Activated CD8-positive, alpha-beta memory T cell treated with anti-CD3 and anti-CD28 coated beads for 4 hours (primary cell): ENCODE measurements around the gene TEX29.

Experiments
- DNase-seq, 2 donors: peaks; one replicate each; pipeline ENCODE4 v3.0.0-alpha.2; 2020; ENCODE audit warnings: low read depth in 2 of 2

TEX29 gene

DNA sequence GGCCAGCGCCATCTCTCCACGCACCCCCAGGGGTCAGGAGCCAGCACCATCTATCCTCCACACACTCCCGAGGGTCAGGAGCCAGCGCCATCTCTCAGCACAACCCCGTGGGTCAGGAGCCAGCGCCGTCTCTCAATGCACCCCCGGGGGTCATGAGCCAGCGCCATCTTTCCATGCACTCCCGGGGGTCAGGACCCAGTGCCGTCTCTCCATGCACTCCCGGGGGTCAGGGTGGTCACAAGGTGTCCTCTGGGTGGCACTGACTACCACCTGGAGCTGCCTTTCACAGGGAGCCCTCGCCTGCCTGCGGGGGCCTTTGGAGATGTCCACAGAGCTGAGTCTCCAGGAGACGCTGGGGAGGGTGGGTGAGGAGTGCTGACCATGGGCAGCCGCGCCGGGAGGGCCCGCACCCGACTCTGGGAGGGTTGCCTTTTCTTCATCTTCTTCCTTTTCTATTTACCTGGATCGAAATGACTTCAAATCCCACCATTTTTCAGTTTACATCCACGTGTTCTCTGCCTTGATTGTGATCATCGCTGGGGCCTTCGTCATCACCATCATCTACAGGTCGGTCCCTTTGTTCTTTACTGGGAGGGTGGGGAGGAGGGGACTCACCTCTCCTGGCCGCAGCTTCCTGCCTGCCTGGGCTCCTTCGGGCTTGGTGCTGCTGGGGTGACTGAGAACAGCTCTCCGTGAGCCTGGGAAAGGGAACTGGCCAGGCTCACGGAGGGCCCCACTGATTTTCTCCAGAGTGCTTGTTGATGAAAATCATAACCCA, 19.1 kb downstream of the TEX29 start:
- no peak for DNase-seq

DNA sequence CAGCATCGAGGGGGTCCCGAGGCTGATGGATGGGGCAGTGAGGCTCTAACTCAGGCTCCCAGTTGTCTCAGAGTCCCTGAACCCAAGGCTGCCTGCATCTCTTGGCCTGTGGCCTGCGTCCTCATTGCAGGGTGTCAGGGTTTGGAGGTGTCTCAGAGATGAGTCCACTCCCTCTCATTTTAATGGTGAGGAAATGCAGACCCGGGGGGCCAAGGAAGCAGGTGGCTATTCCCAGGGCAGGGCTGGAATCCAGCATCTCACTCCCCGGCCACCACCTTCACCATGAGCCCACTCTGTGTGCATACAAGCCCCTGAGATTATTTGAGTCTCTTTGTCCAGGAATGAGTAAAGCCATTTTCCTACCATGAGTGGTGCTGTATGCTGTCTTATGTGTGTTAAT, 21.4 kb downstream of the TEX29 start:
- no peak for DNase-seq

DNA sequence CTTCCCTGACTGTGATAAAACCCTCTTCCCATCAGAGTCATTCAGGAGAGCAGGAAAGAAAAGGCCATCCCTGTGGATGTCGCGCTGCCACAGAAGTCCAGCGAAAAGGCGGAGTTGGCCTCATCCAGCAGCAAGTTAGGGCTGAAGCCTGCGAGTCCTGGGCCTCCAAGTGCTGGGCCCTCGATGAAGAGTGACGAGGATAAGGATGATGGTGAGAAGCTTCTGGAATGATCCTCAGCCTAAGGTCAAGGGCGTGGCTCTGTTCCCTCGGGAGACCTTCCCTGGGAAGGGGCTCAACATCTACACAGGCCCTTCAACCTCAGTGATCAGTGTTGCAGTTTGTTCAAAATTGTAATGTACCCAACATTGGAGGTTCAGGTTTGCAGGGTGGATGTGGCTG, 22.3 kb downstream of the TEX29 start:
- no peak for DNase-seq

DNA sequence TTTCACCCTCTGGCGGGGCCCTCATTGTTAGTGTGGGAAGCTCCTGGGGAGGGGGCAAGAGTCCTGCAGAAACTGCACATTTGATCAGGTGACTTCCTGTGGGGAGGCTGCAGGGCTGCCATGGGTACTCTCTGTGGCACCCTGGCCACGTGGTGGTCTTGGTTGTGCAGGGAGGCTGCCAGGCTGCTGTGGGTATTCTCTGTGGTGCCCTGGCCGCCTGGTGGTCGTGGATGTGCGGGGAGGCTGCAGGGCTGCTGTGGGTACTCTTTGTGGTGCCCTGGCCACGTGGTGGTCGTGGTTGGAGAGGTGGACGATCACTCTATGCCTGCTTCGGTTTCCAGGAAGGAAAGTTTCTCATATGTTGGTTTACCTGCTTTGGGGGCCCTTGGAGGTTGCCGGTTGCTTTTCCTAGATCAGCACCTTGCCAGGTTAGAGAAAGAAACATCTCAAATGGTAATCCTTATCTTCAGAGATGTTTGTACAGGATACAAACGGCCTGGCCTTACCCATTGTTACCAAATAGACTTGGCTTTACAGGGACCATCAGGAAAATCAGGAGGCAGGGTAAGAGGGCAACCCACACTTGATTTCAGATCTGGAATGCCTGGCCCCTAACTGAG, 22.9 kb downstream of the TEX29 start:
- DNase-seq: no peak

DNA sequence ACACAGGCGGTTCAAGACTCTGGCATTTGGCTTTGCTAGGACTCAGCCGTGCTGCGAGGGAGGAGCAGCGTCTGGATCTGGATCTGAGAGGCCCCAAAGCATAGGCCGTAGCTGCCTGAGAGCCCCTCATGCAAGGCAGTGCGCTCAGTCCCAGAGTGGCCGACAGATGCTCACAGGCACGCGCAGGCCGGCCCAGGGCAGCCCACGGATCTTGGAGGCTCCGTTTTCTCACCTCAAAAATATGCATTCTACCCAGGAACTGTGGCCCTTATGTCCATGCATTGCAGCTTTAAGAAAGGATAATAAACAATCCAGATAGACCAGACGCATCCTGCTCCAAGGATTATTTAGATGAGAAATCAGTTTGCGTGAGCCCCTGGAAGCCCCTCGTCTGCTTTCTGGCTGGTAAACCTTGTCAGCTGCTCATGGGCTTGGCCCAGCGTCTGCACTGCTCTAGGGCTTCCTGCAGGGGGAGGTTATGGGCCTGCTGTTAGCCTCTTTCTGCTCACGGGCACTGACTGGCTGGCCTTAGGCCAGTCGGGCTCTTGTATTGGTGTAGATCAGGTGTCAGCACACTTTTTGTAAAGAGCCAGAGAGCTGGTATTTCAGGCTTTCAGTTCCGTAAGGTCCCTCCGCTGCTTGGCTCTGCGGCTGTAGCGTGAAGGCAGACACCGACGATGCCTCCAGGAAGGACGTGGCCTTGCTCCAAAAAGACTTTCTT, 24.2 kb downstream of the TEX29 start:
- DNase-seq: no peak

DNA sequence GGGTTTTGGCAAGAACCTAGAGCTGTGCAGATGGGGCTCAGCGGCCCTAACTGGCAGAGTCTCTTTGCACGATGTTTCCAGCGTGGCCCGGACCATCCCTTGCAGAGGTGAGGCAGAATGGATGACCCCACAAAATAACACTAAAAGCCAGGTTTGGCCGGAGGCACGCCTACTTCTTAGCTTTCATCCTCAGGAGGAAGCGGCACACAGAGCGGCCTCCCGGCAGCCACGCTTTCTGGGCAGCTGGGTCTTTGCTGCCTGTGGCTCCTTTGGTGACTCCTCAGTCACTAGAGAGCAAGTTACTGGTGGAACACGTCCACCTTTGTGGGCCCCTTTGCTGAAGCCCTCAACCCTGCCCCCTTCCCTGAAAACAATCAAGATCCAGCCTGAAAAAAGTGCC, 25.2 kb downstream of the TEX29 start:
- DNase-seq: no peak

DNA sequence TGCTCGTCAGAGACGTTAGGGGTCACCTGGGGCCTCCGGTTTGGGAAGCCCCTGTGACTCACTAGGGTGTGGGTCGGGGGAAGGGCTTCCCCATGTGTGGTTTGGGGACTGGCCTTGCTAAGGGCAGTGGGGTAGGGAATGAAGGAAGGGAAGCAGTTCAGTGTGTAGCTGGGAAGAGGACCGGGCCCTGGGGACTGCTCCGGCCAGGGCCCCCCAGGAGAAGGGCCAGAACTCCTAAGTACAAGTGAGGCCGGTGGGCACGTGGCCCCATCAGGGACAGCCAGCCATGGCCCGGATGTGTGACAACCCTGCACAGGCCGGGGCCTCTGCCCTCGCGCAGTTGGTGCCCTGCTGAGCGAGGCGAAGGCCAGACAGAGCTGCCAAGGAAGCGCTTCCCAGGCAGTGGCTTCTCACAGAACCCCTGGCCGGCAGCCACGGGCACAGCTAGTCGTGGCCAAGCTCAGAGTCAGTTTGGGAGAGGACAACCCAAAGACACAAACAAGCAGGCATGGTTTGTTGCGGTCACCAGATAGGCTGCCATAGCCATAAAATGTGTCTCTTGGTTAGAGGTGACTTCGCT, 25.7 kb downstream of the TEX29 start:
- DNase-seq: no peak

DNA sequence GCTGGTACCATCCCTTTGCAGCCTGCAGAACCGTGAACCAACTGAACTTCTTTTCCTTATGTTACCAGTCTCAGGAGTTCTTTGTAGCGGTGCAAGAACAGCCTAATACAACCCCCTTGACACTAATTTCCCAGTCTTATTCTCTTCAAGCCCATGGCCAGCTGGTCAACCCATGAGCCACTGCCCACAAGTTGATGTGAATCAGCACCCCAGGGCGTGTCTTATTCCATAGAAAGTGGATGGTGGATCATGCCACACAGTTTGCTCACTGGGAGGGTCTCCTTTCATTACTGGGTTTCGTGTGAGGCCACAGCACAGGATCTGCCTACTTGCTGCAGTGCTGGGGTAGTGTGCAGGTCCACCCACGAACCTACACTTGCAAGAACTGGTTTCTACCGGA, 27.0 kb downstream of the TEX29 start:
- DNase-seq: no peak

DNA sequence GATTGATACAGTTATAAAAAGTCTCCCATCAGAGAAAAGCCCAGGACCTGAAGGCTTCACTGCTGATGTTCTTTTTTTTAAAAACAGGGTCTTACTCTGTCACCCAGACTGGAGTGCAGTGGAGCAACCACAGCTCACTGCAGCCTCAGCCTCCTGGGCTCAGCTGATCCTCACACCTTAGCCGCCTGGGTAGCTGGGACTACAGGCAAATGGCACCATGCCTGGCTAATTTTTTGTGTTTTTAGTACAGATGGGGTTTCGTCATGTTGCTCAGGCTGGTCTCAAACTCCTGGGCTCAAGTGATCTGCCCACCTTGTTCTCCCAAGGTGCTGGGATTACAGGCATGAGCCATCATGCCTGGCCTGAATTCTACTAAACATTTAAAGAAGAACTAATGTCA, 33.1 kb downstream of the TEX29 start:
- no peak for DNase-seq

DNA sequence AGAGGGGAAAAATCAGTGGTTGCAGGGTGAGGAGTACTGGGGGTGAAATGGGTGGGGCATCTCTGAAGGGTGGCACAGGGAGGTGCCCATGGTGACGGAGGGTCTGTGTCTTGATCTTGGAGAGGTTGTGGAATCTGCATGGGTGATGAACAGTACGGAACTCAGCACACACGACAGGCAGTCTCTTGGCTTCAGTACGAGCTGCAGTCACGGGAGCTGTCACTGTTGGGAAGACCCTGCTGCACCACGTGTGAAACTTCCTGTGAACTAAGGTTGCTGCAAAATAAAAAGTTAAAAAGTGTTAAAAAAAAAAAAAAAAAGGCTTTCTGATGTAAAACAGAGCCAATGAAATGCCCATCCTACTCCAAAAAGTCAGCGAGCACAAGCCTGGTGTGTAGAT, 34.3 kb downstream of the TEX29 start:
- DNase-seq: no peak

DNA sequence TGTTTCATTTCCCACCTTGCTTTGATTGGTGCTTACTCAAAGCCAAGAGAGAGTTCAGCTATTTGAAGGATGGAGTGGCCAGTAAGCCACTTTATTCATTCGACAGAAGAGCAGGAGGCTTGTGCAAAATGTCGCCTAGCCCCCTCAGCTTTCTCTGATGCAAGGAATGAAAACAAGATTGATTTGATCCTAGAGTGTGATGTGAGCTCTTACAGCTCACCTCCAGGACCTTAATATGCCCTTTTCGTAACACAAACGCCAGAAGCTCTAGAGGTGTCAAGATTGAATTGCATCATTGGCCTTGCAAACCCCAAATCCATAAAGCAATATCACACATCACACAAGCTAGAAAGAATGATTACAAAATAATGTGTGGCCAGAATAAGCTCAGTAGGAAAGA, 36.4 kb downstream of the TEX29 start:
- no peak for DNase-seq

DNA sequence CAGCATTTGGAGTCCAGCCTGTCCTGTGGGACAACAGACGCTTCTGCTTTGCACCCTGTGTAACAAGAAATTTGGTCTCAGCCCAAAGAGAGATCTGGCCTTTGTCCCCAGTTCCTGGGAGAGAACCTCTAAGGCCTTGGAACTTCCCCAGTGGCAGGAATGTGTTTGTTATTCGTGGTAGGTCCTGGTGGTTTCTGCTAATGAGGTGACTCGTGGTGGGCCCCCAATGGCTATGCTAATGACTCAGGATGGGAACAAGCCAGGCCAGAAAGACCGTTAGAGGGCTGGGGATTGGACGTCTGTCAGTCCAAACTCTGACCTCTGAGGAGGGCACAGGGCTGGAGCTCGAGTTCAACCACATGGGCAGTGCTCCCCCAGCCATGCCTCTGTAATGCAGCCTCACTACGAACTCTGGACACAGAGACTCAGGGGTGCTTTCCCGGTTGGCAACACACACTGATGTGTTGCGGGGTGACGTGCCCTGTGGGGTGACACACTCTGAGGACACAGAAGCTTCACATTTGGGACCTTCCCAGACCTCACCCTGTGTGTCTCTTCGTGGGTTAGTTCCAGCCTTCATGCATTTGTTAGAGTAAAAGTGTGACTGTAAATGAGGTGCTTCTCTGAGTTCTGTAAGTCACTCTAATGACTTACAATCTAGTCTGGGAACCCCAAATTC, 38.9 kb downstream of the TEX29 start:
- no peak for DNase-seq

DNA sequence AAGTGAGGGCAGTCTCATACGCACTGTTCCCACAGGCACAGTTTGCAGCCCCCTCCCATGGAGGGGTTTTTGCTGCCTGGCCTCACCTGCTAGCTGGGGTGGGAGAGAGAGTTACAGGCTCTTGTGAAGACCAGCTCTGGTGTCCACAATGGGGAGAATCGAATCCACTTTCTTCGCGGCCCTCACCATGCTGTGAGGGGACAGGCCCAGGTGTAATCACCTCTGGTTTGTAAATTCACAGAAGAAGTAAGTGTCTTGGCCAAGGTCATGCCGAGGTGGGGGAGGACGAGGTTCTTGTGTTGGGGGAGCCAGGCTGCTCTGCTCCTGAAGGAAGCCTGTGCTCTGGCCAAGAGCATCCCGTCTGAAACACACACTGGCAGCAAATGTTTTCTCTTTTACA, 39.5 kb downstream of the TEX29 start:
- no peak for DNase-seq

DNA sequence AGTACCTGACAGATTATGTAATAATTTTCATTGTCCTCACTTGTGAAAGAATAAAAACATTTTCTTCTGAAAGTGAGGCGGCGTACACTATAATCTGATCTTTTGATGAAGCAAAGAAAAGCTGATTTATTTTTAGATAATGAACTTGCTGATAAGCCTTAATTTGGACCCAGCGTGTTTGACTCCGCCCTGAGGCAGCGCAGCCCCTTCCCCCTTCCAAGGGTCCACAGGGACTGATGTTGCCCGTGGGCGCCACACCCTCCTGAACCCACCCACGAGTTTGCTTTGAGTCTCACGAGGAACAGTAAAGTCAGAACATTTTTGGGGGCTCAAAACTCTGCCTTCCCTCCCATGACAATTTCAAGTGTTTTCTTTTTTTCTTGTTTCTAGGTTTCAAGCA, 40.0 kb downstream of the TEX29 start:
- no peak for DNase-seq

DNA sequence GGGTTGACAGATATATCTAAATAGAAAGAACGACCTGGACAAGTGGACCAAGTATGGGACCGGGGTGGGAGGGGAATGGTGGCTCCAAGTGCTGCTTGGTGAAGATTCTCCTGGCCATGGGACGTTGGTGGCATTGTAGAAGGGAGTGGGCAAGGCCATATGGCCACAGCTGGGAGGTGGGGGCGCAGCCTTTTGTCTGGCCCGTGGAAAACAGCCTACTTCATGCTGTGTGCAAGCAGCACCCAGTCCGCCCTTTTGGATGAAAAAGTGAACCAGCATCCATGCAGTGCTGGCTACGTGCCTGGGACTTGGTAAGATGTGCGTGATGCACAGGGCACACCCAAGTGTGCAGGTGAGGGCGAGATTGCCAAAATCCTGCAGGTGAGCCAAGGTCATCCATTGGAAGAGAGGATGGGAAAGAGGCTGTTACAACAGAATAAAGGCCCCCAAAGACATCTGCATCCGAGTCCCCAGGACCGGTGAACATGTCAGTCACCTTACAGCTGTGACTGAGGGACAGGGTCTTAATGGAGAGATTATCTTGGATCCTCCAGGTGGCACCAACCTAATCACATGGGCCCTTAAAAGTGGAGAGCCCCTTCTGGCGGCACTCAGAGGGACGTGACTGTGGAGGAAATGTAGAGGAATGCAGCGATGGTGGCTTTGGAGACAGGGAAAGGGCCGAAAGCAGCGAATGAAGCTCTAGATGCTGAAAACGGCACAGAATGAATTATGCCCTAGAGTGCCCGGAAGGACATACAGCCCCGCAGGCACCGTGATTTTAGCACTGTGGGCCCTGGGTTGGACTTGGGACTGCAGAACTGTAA, 40.8 kb downstream of the TEX29 start:
- DNase-seq: no peak

DNA sequence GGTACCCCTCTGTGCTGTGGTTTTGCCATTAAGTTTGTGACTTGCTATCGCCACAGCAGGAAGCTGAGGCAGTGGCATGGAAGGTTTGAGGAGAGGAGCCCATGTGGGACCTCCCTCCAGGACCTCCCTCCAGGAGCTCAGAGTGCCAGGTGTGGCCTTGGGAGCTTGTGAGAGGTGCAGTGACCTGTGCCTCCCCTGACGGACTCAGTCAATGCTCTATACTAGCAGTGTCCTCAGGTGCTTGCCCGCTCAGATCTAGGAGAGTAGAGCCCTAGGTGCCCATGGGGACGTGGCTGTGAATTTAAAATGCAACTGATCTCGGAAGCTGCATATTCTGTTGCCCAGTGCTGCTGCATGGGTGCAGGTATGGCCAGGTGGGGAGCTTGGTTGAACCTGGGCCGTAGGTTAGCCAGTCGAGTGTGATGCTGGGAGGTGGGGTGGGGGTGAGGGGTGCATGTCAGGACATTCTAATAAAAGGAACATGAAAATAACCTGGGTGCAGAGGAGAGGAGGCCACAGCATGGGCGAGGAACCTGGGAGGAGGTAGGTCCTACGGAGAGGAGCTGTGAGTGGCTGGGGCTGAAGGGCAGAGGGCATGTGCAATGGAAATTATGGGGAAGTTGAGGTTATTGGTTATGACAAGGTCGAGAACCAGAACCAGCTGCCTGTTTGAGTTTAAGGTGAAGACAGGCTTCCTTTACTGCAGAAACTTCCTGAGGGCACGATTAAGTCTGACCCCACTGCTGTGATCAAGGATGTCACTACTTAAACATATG, 41.6 kb downstream of the TEX29 start:
- no peak for DNase-seq

DNA sequence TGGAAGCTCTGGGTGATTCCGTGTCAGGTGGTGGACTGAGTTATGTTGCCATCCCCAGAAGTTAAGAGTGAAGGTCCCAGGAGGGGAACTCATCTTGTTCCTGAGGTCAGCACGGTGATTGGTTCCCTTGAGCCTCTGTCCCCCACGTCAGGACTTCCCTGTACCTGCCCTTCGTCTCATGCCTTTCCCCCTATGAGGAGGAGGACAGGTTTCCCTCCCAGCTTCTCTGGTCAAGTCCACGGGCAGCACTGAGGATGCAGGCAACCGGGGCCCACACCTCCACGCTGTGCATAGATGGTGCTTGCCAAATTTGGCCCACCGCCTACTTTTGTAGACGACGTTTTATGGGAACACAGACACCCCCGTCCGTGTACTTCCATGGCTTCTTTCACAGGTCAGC, 42.7 kb downstream of the TEX29 start:
- DNase-seq: no peak

DNA sequence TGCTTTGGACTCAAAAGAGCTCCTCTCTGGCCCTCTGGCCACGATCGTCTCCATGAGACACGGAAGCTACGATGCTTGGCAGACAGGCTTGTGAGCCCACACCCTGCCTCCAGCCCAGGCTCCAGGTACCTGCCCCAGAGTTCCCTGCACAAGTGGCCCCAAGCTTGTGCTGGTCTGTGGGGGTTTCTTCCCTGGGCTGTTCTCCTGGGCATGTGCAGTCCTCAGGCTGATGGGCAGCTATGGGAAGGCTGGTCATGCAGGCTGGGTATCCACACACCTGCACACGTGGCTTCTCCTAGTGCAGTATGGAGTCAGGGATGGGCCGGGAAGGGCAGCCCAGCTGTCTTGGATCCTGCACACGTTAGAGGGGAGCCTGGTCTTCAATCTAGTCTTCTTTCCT, 43.1 kb downstream of the TEX29 start:
- DNase-seq: no peak

DNA sequence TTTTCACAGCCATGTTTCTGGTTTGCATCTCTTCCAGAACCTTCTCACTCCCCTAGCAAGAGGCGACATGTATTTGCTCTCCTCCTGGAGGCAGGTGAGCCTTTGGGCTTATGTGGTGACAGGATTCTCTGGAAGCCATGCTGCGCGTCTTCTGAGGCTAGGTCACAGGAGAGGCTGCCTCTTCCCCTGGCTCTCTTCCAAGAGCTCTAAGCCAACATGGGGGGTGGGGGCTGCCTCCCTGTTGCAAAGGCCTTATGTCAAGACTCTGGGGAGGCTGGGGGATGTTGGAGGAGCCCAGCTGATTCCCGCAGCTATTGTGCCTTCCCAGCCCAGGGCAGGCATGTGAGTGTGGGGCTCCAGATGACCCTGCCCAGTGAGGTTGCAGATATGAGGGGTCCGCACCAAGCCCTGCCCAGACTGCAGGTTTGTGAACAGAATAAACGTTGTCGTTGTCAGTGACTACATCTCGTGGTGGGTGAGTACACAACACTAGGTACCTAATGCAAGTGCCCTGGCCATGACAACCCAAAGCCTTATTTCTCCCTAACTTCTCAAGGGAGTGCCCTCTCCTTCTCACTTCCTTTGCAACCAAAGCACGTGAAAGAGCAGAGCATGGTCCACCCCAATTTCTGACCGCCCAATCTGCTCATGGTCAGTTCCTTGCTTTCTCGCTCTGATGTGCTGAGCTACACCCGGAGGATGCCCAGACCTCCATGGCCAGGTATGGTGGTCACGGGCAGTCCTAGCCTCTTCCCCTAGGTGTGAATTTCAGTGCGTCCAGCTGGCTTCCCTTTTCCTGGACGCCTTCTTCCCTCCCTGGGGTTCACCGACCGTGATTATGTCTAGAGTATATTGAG, 44.9 kb downstream of the TEX29 start:
- no peak for DNase-seq

DNA sequence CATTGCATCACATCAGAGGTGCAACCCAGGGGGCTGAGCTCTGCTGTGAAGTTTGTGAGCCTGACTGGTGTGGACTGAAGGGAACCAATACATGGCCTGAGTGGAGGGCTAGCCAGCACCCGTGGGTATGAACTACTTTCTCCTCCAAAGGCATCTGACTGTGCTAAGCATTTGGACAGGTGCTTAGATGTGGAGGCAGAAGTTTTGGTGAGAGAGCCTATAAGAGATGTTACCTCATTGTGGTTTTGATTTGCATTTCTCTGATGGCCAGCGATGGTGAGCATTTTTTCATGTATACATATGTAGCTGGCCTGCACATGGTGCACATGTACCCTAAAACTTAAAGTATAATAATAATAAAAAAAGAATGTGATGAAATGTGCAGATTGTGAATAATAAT, 46.9 kb downstream of the TEX29 start:
- no peak for DNase-seq
